ENCODE data around the gene DUSP16.

The DUSP16 gene

DNA sequence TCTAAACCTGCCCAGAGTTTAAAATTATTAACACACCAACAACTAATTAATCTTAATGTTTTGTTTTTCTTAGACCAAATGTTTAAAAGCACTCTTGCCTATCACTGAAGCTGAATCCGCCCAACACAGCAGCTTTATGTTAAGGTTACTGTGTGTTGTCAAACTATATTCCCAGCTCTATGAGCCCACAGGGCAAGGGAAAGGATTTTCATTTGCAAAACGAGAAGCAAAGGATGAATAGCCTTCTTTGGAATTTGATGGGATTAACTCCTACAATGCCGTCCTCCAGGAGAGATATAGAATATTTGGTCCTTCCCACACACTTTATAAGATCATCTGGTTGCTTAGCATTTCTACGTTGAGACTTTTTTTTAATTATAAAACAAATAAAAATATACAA lies 43.7 kb downstream of the DUSP16 start:
- H3K4me3 ChIP-seq (ENCODE audit: low read depth, low read length) = no peak overlapping the region
- TF ChIP-seq, protein P1, sequence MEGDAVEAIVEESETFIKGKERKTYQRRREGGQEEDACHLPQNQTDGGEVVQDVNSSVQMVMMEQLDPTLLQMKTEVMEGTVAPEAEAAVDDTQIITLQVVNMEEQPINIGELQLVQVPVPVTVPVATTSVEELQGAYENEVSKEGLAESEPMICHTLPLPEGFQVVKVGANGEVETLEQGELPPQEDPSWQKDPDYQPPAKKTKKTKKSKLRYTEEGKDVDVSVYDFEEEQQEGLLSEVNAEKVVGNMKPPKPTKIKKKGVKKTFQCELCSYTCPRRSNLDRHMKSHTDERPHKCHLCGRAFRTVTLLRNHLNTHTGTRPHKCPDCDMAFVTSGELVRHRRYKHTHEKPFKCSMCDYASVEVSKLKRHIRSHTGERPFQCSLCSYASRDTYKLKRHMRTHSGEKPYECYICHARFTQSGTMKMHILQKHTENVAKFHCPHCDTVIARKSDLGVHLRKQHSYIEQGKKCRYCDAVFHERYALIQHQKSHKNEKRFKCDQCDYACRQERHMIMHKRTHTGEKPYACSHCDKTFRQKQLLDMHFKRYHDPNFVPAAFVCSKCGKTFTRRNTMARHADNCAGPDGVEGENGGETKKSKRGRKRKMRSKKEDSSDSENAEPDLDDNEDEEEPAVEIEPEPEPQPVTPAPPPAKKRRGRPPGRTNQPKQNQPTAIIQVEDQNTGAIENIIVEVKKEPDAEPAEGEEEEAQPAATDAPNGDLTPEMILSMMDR (IDR thresholded peaks at IDR 0.05; ENCODE audit: low read depth, low read length) = no peak

DNA sequence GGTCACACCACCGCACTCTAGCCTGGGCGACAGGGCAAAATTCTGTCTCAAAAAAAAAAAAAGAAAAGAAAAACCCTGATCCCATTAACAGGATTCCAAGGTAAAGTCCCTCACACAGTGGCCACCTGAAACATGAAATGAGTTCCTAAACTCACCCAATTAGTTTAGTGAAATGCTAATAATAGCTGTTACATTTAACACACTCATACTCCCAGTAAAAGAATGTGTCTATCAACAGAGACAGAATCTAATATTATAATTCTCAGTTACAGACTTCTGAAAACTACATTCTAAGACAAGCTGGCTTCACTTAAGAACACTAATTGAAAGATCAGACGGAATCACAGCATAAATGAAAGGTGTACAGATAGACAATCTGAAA lies 44.2 kb downstream of the DUSP16 start:
- TF ChIP-seq, protein P1 (IDR thresholded peaks at IDR 0.05; ENCODE audit: low read depth, low read length) = no peak
- H3K4me3 ChIP-seq (ENCODE audit: low read depth, low read length) = no peak overlapping the region

DNA sequence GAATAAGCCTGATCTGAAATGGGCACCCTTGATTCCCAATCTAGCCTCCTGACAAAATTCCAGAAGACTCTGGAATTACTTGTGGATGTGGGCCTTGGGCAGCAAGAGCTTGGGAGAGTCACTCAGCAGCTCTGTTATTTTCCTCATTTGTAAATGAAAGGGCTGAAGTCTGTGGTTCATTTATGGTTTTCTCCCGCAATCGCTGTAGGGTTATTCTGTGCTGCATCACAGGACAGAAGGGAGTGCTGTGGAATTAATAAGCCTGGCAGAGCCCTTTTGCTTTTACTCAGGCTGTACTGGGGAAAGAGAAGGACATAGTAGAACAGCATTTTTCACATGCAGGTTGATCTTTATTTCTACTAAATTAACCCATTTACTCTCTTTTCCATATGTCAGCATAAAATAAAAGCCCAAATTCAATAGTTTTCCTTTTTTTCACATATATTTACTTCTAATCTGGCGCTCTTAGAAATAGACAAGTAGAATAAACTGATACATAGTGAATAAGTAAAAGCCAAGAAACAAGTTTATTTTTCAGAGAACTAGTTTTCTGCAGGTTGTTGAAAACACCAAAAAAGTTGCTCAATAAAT lies 49.2 kb downstream of the DUSP16 start:
- no peak overlapping the region for H3K4me3 ChIP-seq (ENCODE audit: low read depth, low read length)
- TF ChIP-seq, protein P1 (IDR thresholded peaks at IDR 0.05; ENCODE audit: low read depth, low read length) = no peak

DNA sequence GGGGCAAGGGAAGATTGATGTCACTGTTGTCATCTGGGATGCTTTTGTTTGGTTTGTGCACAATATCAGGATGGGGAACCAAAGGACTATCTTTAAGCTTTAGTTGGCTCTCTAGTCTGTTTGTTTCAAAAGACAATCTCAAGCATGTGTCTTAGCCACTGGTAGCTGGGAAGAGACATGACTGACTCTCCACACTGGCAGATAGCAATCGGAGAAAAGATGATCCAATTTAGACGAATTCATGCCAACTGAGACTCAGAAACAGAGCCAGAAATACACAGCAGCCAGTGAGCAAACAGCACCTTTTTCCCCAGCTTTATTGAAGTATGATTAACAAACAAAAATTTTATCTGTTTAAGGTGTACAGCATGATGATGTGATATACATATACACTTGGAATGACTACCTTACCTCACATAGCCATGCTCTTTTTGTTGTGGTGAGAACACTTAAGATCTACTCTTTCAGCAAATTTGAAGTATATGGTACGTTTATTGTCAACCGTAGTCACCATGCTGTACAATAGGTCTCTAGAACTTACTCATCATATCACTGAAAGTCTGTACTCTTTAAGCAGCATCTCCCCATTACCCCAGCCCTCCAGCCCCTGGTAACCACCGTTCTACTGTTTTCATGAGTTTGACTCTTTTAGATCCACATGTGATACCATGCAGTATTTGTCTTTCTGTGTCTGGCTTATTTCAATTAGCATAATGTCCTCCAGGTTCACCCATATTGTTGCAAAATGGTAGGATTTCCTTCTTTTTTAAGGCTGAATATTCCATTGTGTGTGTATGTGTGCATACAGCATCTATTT lies 50.6 kb downstream of the DUSP16 start:
- TF ChIP-seq, protein P1 (IDR thresholded peaks at IDR 0.05; ENCODE audit: low read depth, low read length) = no peak
- no peak overlapping the region for H3K4me3 ChIP-seq (ENCODE audit: low read depth, low read length)

GRCh38 chr12:12511021-12511783 lies 51.5 kb downstream of the DUSP16 start:
- no peak overlapping the region for H3K4me3 ChIP-seq (ENCODE audit: low read depth, low read length)
- TF ChIP-seq, protein P1 (IDR thresholded peaks at IDR 0.05; ENCODE audit: low read depth, low read length) = no peak

DNA sequence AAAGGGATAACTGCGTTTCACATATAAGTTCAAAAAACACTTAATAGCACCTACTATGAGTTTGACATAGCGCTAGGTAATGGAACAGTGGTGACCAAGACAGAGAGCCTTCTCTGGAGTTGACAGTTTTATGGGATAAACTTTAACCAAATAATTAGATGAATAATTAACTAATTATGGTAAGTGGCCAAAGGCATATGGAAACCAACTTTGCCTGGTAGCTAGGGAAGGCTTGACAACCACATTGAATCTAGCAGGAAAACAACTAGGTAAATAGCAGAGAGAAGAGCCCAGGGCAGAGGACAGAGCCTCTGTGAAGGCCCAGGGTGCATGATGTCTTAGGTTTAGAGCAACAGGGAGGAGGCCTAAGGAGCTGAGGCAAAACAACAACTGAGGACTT lies 52.1 kb downstream of the DUSP16 start:
- no peak overlapping the region for H3K4me3 ChIP-seq (ENCODE audit: low read depth, low read length)
- TF ChIP-seq, protein P1 (IDR thresholded peaks at IDR 0.05; ENCODE audit: low read depth, low read length) = no peak

- TF ChIP-seq, protein P1 (IDR thresholded peaks at IDR 0.05; ENCODE audit: low read depth, low read length) = no peak
- H3K4me3 ChIP-seq (ENCODE audit: low read depth, low read length) = no peak overlapping the region
These were observed 52.5 kb downstream of the DUSP16 start for GRCh38 chr12:12510141-12510540.
